Activated CD8-positive, alpha-beta T cell treated with anti-CD3 and anti-CD28 coated beads, Interleukin-2, amount 10 ng/mL, durations not matched to agents 7 days and 5 days (primary cell): ENCODE data around the gene TANGO2. TPM values are rescaled to one million over a fixed set of nuclear protein-coding genes. Genes with fewer than 3 reads are reported as not detected.

ENCODE experiments used
- ATAC-seq: fragments of 150-1000 bp; cut with Tn5 transposase; one replicate; pipeline ENCODE4 v1.10.0; 2021; ENCODE audit warnings: moderate library complexity
- CTCF ChIA-PET: fragments of 350-600 bp; sonication (Branson Sonifier 250); formaldehyde crosslinking; loops from one replicate; lab custom pipeline; 2021; ENCODE audit warnings: antibody characterized with exemption; lab: Charles Lee
- POLR2A ChIA-PET: fragments of 350-600 bp; sonication (Branson Sonifier 250); formaldehyde crosslinking; loops from one replicate; lab custom pipeline; 2021; ENCODE audit warnings: antibody characterized with exemption; lab: Charles Lee
- DNase-seq: peaks from one replicate; pipeline ENCODE4 v3.0.0-alpha.2; 2020
- H3K27ac Mint-ChIP-seq: one replicate; pipeline ENCODE4 v1.8.0; 2021; ENCODE audit warnings: mild to moderate bottlenecking, mixed read lengths
- H3K27me3 Mint-ChIP-seq: one replicate; pipeline ENCODE4 v1.8.0; 2021; ENCODE audit warnings: low read depth, mixed read lengths
- H3K36me3 Mint-ChIP-seq: one replicate; pipeline ENCODE4 v1.8.0; 2021; ENCODE audit warnings: low read depth, mixed read lengths
- H3K4me1 Mint-ChIP-seq: one replicate; pipeline ENCODE4 v1.8.0; 2021; ENCODE audit warnings: low read depth, mixed read lengths
- H3K4me3 Mint-ChIP-seq: one replicate; pipeline ENCODE4 v1.8.0; 2021; ENCODE audit warnings: mild to moderate bottlenecking, mixed read lengths
- H3K9me3 Mint-ChIP-seq: one replicate; pipeline ENCODE4 v1.8.0; 2022; ENCODE audit warnings: mixed read lengths; ENCODE audit not compliant: insufficient read depth
- total RNA-seq, 2 experiments: library from RNA; stranded (reverse); gene quantifications; one replicate each; pipeline ENCODE4 v1.2.3, GENCODE V29; 2021

Gene TANGO2
- total RNA-seq, 2 experiments from 2014 or later: 39.1 to 43.3 TPM

DNA sequence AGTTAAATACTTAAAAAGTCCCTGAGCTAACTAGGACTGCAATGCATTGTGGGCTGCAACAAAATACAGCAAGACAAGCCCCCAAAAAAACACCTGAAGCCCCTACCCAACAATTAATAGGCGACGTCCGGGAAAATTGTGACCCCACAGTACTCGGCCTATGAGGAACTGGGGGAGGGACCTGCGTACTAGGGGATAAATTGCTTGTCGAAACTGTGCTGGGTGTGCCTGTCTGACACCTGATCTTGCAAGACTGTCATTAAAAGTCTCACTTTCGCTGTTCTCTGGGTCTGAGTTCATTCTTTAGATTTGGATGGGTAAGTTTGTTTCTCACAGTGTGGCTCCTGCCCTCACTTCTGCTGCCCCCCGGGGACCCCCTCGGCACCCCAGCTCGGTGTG lies 15.2 kb downstream of the TANGO2 start:
- H3K27ac Mint-ChIP-seq: no peak overlapping the region
- CTCF ChIA-PET: no interaction called here
- ATAC-seq (no peak), DNase-seq (no peak)
- no peaks in the 10 kb centered on the region for H3K9me3 Mint-ChIP-seq
- H3K27me3 Mint-ChIP-seq: no peaks in the 10 kb centered on the region
- POLR2A ChIA-PET: no interaction called here
- H3K4me3 Mint-ChIP-seq: no peak overlapping the region
- peaks cover 18% of the 10 kb centered on the region for H3K4me1 Mint-ChIP-seq
- peaks cover 14% of the 10 kb centered on the region for H3K36me3 Mint-ChIP-seq

DNA sequence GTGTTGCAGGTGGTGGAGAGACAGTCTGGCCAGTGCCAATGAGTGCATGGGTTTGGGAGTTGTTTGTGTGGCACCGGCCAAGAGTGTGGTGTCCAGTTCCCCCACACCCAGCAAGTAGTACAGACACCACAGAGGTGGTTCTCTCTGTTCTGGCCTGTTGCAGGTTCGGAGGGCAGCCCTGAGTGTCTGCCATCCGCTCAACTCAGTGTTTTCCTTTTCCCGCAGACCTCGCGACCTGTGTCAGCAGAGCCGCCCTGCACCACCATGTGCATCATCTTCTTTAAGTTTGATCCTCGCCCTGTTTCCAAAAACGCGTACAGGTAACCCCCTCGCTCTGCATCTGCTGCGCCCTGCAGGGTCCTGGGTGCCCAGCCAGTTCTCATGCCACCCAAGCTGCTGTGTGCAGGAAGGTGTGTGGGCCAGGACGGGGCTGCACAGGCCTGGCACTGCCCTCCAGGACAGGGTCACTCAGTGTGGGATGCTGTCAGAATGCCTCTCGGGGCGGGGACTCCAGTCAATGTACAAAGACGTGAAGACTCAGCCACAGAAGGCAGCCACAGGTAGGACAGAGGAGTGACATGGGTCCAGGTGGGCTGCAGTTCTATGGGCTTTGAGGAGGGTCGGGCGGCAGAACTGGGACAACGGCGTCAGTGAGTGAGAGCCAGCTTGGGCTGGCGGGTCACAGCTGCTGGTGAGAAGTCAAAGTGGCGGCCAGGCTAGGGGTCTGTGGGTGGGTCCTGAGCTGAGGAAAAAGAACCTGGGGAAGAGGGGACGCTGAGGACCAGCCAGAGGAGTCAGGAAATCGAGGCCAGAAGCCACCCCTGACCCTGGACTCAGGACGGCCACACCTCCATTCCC lies 15.9 kb downstream of the TANGO2 start:
- Mint-ChIP-seq H3K4me1 (peaks cover 13% of the 10 kb centered on the region), H3K36me3 (peaks cover 14% of the 10 kb centered on the region), H3K27ac (no peak overlapping the region), H3K9me3 (no peaks in the 10 kb centered on the region), H3K4me3 (no peak overlapping the region), H3K27me3 (no peaks in the 10 kb centered on the region)
- ATAC-seq: no peak
- DNase-seq: no peak
- CTCF ChIA-PET: no interaction called here
- POLR2A ChIA-PET: no interaction called here

DNA sequence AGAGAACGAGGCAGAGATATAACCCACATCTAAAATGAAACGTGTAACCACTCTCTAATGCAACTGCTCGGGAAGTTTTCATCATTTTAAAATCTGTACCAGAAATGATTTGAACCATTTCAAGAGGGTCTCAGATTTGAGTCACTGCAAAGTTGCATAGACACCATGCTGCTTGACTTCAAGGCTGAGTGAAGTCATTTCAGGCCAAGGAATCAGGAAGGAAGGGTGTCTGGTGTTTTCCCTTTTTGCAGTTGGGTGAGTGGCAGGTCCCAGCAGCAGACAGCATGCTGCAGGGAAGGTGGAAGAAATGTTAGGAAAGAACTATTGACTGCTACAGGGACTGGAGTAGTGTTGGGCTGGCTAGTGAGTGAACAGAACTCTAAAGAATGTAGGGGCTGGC lies 16.5 kb downstream of the TANGO2 start:
- no peak overlapping the region for H3K4me3 Mint-ChIP-seq
- no peak for DNase-seq
- H3K27ac Mint-ChIP-seq: no peak overlapping the region
- no peaks in the 10 kb centered on the region for H3K27me3 Mint-ChIP-seq
- H3K4me1 Mint-ChIP-seq: peaks cover 6% of the 10 kb centered on the region
- no peaks in the 10 kb centered on the region for H3K9me3 Mint-ChIP-seq
- ATAC-seq: no peak
- POLR2A ChIA-PET: no interaction called here
- CTCF ChIA-PET: no interaction called here
- H3K36me3 Mint-ChIP-seq: peaks cover 14% of the 10 kb centered on the region

DNA sequence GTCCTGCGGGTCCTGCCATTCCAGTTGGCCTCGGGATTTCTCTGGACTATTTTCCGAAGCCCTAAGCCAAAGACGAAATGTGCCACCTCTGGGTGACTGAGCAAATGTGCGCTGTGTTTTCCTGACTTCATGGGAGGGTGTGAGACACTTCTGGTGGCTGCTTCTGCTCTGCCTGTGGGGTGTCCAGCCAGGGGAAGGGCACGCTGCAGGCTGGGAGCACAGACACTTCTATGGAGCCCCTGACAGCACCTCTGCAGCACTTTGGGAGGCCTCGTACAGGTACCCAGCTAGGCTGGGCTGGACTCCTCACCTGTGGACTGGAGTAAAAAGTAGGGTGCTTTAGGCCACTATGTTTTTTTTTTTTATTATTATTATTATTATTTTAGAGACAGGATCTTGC lies 17.7 kb downstream of the TANGO2 start:
- no peaks in the 10 kb centered on the region for H3K9me3 Mint-ChIP-seq
- no peak overlapping the region for H3K27ac Mint-ChIP-seq
- ATAC-seq: no peak
- DNase-seq: no peak
- H3K36me3 Mint-ChIP-seq: peaks cover 20% of the 10 kb centered on the region
- H3K4me3 Mint-ChIP-seq: no peak overlapping the region
- CTCF ChIA-PET: no interaction called here
- POLR2A ChIA-PET: no interaction called here
- no peaks in the 10 kb centered on the region for H3K27me3 Mint-ChIP-seq
- H3K4me1 Mint-ChIP-seq: peaks cover 3% of the 10 kb centered on the region

DNA sequence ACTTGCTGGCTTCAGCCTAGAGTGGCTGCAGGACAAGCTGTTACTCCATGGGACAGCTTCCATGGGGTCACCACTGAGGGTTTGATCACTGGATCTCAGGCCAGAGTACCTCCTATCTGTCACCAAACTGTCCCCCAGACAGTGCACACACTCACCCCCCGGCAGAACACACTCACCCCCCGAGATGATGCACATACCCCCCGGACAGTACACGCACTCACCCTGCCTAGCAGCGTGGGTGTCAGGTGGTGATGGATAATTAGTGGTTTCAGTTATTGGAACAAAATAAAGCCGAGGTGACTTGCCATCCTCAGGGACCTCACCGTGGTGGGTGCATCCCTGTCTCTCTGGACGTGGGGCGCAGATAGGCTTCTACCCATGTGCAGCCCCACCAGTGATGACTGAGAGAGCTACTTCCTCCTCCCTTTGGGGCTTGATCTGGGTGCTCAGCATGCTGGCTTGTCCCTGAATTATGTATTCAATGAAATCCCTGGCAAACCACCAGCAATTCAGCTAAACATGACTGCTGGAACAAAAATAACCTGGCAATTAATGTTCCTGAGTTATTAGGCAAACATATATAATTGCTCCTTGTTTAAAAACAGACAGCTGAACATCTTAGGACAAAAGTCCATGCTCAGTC lies 18.9 kb downstream of the TANGO2 start:
- Mint-ChIP-seq H3K9me3 (no peaks in the 10 kb centered on the region), H3K4me3 (no peak overlapping the region), H3K27ac (no peak overlapping the region), H3K36me3 (peaks cover 26% of the 10 kb centered on the region), H3K4me1 (peaks cover 3% of the 10 kb centered on the region), H3K27me3 (no peaks in the 10 kb centered on the region)
- DNase-seq: no peak
- POLR2A ChIA-PET: no interaction called here
- no peak for ATAC-seq
- CTCF ChIA-PET: no interaction called here

DNA sequence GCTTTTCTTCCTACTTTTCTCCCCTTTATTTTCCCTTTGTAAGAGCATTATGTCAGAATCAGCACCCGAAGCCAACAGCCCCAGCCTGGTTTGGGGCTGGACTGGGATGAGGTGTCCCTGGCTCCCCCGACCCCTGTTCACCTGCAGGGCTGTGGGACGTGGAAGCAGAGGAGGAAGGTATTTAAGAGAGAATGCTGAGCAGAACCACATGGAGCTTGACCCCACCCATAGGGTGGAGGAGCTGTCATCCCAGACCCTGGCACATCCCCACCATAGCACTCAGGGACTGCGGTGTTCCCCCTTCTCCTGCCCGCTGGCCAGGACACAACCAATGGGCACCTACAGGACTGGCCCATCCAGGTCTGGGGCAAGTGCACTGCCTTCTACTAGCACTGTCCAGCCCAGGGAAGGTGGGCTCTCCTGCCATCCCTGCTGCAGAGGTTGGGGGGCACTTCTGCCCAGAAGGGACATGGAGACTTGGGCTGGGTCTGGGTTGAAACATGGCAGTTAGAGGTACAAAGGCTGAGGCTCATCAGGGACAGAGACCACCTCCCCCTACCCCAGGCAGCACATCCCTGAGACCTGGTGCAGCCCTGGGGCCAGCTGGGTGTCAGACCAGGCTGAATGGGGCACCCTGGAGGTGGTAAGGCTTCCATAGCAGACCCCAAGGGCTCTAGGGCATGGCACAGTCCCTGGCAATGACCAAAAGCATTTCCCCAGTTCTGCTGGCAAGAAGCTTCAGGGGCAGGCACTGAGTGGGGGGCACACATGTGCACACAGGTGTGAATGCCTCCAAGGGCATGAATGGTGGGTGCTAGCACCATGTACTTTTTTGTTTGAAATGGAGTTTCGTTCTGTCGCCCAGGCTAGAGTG lies 19.7 kb downstream of the TANGO2 start:
- no peaks in the 10 kb centered on the region for H3K9me3 Mint-ChIP-seq
- H3K36me3 Mint-ChIP-seq: peaks cover 30% of the 10 kb centered on the region
- peaks cover 3% of the 10 kb centered on the region for H3K4me1 Mint-ChIP-seq
- no peak for ATAC-seq
- H3K27me3 Mint-ChIP-seq: no peaks in the 10 kb centered on the region
- H3K4me3 Mint-ChIP-seq: no peak overlapping the region
- no peak overlapping the region for H3K27ac Mint-ChIP-seq
- CTCF ChIA-PET: no interaction called here
- POLR2A ChIA-PET: no interaction called here
- DNase-seq: no peak

DNA sequence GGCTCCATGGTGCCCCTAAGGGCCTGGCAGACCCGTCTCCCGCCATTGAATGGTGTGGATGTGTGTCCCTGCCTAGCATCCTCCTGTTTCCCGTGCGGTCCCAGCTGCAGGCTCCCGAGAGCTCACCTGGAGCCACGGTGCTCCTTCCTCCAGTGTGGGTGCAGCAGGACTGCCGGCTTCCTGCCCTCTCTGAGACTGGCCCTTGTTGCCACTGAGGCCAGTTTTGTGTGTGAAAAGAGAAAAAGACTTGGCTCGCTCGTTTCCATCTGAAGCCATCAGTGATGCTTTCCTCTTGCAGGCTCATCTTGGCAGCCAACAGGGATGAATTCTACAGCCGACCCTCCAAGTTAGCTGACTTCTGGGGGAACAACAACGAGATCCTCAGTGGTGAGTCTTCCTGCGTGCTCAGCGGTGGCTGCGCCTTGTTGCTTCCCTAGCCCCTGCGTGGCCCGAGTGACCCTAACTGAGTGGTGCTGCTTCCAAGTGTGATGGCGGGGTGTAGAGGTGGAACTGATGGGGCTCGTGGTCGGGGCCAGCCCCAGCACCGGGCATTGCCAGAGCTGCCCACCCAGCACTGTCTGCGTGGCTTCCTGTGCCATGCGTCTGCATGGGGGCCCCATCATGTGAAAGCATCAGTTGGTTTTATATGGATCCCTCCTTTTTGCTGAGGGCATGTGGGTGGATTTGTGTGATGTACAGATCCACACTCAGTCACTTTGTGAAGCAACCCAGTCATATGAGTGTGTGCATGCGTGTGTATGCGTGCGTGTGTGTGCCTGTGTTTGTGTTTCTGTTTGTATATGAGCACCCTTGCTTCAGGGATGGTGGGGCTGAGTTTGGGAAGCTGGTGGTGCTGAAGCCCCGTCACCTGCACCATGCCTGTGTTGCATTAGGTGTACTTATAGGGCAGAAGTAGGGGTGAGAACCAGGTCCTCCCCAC lies 22.4 kb downstream of the TANGO2 start:
- peaks cover 3% of the 10 kb centered on the region for H3K4me1 Mint-ChIP-seq
- ATAC-seq: no peak
- CTCF ChIA-PET: no interaction called here
- DNase-seq: no peak
- H3K36me3 Mint-ChIP-seq: peaks cover 44% of the 10 kb centered on the region
- POLR2A ChIA-PET: no interaction called here
- no peak overlapping the region for H3K27ac Mint-ChIP-seq
- H3K4me3 Mint-ChIP-seq: no peak overlapping the region
- no peaks in the 10 kb centered on the region for H3K27me3 Mint-ChIP-seq
- peaks cover 4% of the 10 kb centered on the region for H3K9me3 Mint-ChIP-seq

DNA sequence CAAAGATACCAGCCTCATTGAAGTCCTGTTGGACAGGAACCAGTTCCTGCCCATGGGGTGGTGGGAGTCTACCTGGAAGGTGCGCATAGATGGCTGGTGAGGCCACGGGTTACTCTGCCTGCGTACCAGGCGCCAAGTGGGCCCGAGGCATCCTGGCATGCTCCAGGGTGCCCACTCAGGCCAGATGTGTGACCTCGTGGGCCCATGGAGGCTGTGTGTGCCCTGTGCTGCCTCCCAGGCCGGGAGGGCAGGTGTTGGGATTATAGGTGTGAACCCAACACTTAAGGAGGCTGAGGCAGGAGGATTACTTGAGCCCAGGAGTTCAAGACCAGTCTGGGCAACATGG lies 23.1 kb downstream of the TANGO2 start:
- CTCF ChIA-PET: no interaction called here
- POLR2A ChIA-PET: no interaction called here
- DNase-seq: no peak
- no peak overlapping the region for H3K27ac Mint-ChIP-seq
- H3K36me3 Mint-ChIP-seq: peaks cover 51% of the 10 kb centered on the region
- H3K4me3 Mint-ChIP-seq: no peak overlapping the region
- H3K4me1 Mint-ChIP-seq: peaks cover 3% of the 10 kb centered on the region
- no peak for ATAC-seq
- H3K9me3 Mint-ChIP-seq: peaks cover 7% of the 10 kb centered on the region
- no peaks in the 10 kb centered on the region for H3K27me3 Mint-ChIP-seq

DNA sequence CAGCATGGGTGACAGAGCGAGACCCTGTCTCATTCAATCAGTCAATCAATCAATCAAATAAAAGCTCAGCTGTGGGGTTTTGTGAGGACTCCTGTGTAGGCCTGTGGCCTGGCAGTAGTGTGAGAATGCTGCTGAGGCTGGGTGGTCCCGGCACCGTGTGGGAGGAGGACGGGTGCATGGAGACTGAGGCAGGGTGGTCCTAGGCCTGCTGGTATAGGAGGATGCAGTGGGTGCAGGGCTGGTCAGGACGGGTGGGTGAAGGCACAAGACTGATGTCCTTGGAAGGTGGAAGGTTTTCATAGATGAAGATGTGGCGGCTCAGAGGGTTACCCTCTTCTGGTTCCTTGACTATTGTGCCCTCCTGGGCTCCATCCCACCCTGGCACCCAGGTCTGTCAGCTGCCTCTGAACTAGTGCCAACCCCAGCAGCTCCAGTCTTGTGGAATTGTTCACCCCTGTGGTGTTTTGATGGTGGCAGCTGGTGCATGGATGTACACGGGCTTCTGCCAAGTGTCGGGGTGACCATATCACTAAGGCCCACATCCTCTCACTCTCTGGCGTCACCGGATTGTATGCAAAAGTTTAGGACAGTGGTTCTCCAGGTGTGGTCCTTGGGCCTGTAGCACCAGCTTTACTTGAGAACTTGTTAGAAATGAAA lies 23.7 kb downstream of the TANGO2 start:
- H3K36me3 Mint-ChIP-seq: peaks cover 52% of the 10 kb centered on the region
- DNase-seq (no peak), ATAC-seq (no peak)
- H3K4me3 Mint-ChIP-seq: no peak overlapping the region
- peaks cover 3% of the 10 kb centered on the region for H3K4me1 Mint-ChIP-seq
- H3K9me3 Mint-ChIP-seq: peaks cover 11% of the 10 kb centered on the region
- ChIA-PET POLR2A (no interaction called here), CTCF (no interaction called here)
- no peak overlapping the region for H3K27ac Mint-ChIP-seq
- no peaks in the 10 kb centered on the region for H3K27me3 Mint-ChIP-seq

DNA sequence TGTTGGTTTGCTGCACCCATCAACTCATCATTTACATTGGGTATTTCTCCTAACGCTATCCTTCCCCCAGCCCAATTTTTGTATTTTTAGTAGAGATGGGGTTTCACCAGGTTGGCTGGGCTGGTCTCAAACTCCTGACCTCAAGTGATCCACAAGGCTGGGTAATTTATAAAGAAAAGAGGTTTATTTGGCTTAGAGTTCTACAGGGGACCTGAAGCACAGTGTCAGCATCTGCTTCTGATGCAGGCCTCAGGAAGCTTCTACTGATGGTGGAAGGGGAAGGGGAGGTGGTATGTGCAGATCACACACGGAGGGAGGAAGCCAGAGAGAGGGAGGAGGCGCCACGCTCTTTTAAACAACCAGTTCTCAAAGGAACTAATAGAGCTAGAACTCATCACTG lies 25.8 kb downstream of the TANGO2 start:
- Mint-ChIP-seq H3K4me1 (peaks cover 3% of the 10 kb centered on the region), H3K9me3 (peaks cover 14% of the 10 kb centered on the region), H3K4me3 (no peak overlapping the region), H3K36me3 (peaks cover 54% of the 10 kb centered on the region), H3K27ac (peak overlapping the region; percentile 2), H3K27me3 (no peaks in the 10 kb centered on the region)
- ChIA-PET POLR2A (no interaction called here), CTCF (no interaction called here)
- ATAC-seq (no peak), DNase-seq (no peak)

DNA sequence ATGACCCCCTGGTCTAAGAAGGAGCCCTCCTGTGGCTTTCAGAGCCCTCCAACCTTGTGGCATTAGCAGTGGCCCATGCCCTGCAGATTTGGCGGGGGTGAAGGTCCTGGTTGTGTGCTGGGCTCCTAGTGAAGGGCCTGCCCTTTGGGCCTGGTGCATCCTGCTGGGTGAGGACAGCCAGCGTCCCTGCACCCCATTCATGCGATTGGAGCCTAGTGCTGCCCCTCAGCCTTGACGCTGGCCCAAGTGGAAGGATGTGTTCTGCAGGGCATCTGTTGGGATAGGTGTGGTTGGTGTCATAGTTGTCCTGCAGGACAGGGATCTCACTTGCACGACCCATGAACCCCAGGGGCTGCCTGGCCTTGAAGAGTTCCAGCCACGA lies 31.0 kb downstream of the TANGO2 start:
- Mint-ChIP-seq H3K27me3 (no peaks in the 10 kb centered on the region), H3K4me1 (no peaks in the 10 kb centered on the region), H3K36me3 (peaks cover 36% of the 10 kb centered on the region), H3K4me3 (no peak overlapping the region), H3K27ac (no peak overlapping the region), H3K9me3 (peaks cover 14% of the 10 kb centered on the region)
- ChIA-PET POLR2A (no interaction called here), CTCF (no interaction called here)
- ATAC-seq (no peak), DNase-seq (no peak)
